HepG2 (cell line): ENCODE measurements around the gene TOP2A. TPM values are rescaled to one million over a fixed set of nuclear protein-coding genes. Genes with fewer than 3 reads are reported as not detected.

Source experiments
- ARID4A ChIP-seq: sonication (generic); formaldehyde crosslinking; IDR thresholded peaks from 2 replicates; pipeline ENCODE4 v1.5.0; 2020; ENCODE audit warnings: mild to moderate bottlenecking, missing genetic modification reagents, borderline replicate concordance
- ATF1 ChIP-seq: IDR thresholded peaks from 2 replicates; pipeline ENCODE4 v1.6.1; 2016; ENCODE audit warnings: mild to moderate bottlenecking, control low read depth
- FUBP1 ChIP-seq: sonication (generic); formaldehyde crosslinking; IDR thresholded peaks from 2 replicates; pipeline ENCODE4 v1.5.1; 2020; ENCODE audit warnings: missing genetic modification reagents, mild to moderate bottlenecking, borderline replicate concordance
- GATAD2A ChIP-seq: IDR thresholded peaks from 2 replicates; pipeline ENCODE4 v1.6.1; 2016
- HNRNPLL ChIP-seq: fragments of 200-400 bp; formaldehyde crosslinking; IDR thresholded peaks from 2 replicates; pipeline ENCODE4 v1.6.1; 2017; ENCODE audit warnings: mild to moderate bottlenecking, low read depth, low read length; ENCODE audit not compliant: poor library complexity, severe bottlenecking
- KLF13 ChIP-seq: sonication (generic); formaldehyde crosslinking; IDR thresholded peaks from 2 replicates; pipeline ENCODE4 v1.4.0; 2020; ENCODE audit warnings: mild to moderate bottlenecking, missing genetic modification reagents
- NFYB ChIP-seq: sonication (generic); formaldehyde crosslinking; IDR thresholded peaks from 2 replicates; pipeline ENCODE4 v1.4.0; 2020; ENCODE audit warnings: missing genetic modification reagents
- PRDM10 ChIP-seq: sonication (generic); formaldehyde crosslinking; IDR thresholded peaks from 2 replicates; pipeline ENCODE4 v1.4.0; 2020; ENCODE audit warnings: low read depth, missing genetic modification reagents
- TCF12 ChIP-seq, 2 experiments: fragments of 450-650 bp in 1 of 2; sonication (generic) in 1 of 2; formaldehyde crosslinking in 1 of 2; IDR thresholded peaks; 2 replicates each; pipeline versions ENCODE4 v1.6.1 to v1.8.0; 2017 to 2022; ENCODE audit warnings: antibody characterized with exemption in 1 of 2, mild to moderate bottlenecking in 1 of 2, missing genetic modification reagents in 1 of 2, moderate library complexity in 1 of 2
- ZBTB34 ChIP-seq: sonication (generic); formaldehyde crosslinking; IDR thresholded peaks from 2 replicates; pipeline ENCODE4 v1.8.0; 2022; ENCODE audit warnings: mild to moderate bottlenecking, missing genetic modification reagents
- ZNF451 ChIP-seq: sonication (generic); formaldehyde crosslinking; IDR thresholded peaks from 2 replicates; pipeline ENCODE4 v1.5.0; 2020; ENCODE audit warnings: mild to moderate bottlenecking, missing genetic modification reagents
- ZNF883 ChIP-seq: sonication (generic); formaldehyde crosslinking; IDR thresholded peaks from 2 replicates; pipeline ENCODE4 v1.5.1; 2020; ENCODE audit warnings: mild to moderate bottlenecking, missing genetic modification reagents; ENCODE audit errors: not compliant biosample characterization
- polyA plus RNA-seq, 8 experiments: library from polyadenylated mRNA; depleted of rRNA in 3 of 8; stranded (reverse) in 7 of 8; unstranded in 1 of 8; fragments of >200 nt; fragmentation: Illumina TruSeq in 4 of 8; extraction: Trizol in 4 of 8; gene quantifications; 2 replicates each; pipeline versions ENCODE4 v1.2.1 to v1.2.3, GENCODE V29; 2011 to 2016; ENCODE audit warnings: low read depth in 4 of 8, missing spikeins in 1 of 8, mixed read lengths in 1 of 8; ENCODE audit not compliant: insufficient read depth in 1 of 8
- total RNA-seq, 5 experiments: library from RNA; depleted of rRNA; stranded (reverse); fragments of >200 nt; fragmentation: Illumina TruSeq; extraction: Trizol; gene quantifications; 2 replicates each; pipeline ENCODE4 v1.2.3, GENCODE V29; 2016; ENCODE audit warnings: low read depth in 1 of 5

The TOP2A gene
- total and polyA plus RNA-seq, 2 of the 13 experiments (the other 11 are each of a cell fraction or from before 2014, with no cell fraction given): 108 to 327 TPM

GRCh38 chr17:40462343-40463121, 44.8 kb upstream of the TOP2A start (continued):
- no peak for TF ChIP-seq GATAD2A (CRISPR knock-in tag)
- no peak for TF ChIP-seq NFYB
- no peak for TF ChIP-seq PRDM10 (CRISPR knock-in tag)
- TF ChIP-seq TCF12 (IDR thresholded peaks at IDR 0.05): no peak
- peak; percentile 62; the same call in 1 of the 2 replicates for TF ChIP-seq TCF12 (CRISPR knock-in tag; IDR thresholded peaks at IDR 0.05)
- peak; percentile 51 for TF ChIP-seq ZNF883
- TF ChIP-seq ZNF451 (CRISPR knock-in tag): no peak
- TF ChIP-seq ATF1: no peak
- no peak for TF ChIP-seq ZBTB34 (CRISPR knock-in tag)
- TF ChIP-seq FUBP1 (CRISPR knock-in tag): no peak
- TF ChIP-seq ARID4A (CRISPR knock-in tag): 0 out of 2 replicates have a peak, but pooled peaks have one; percentile 14
- no peak for TF ChIP-seq KLF13 (CRISPR knock-in tag)
- TF ChIP-seq HNRNPLL: no peak
